SH-SY5Y (cell line): ENCODE measurements around the gene ZBTB47.

Source experiments
- GATA2 ChIP-seq: IDR thresholded peaks from 2 replicates; pipeline ENCODE4 v1.6.1; 2011; ENCODE audit warnings: mild to moderate bottlenecking, low read depth, low read length
- GATA3 ChIP-seq: IDR thresholded peaks from 2 replicates; pipeline ENCODE4 v1.6.1; 2011; ENCODE audit warnings: low read depth, mild to moderate bottlenecking, low read length, moderate library complexity

DNA sequence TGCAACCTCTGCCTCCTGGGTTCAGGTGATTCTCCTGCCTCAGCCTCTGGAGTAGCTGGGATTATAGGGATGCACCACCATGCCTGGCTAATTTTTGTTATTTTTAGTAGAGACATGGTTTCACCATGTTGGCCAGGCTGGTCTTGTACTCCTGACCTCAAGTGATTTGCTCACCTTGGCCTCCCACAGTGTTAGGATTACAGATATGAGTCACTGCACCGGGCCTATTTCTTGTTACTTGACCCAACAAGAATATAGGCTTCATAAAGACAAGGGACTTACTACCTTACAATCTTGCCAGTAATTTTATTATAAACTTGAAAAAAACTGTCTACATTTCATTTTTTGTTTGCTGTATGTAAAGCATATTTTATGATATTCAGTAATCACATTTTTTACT is 21.4 kb upstream of the ZBTB47 start:
- no peak for TF ChIP-seq GATA3
- no peak for TF ChIP-seq GATA2
